ENCODE results near the gene KLHL15. TPM values are rescaled to one million over a fixed set of nuclear protein-coding genes. Genes with fewer than 3 reads are reported as not detected.
A peak's percentile ranks its signal among the peaks of the same experiment; 100 is the strongest.

The KLHL15 gene
- total RNA-seq, 2 donors from 2014 or later = 4.0 to 5.2 TPM

GRCh38 chrX:24023972-24024669 lies 2.9 kb downstream of the KLHL15 start:
- Histone ChIP-seq H3K9ac (ENCODE audit: low read depth in 2 of 2, low read length in 2 of 2) (peak overlapping the region in 1 of 2 donors; percentile 70), H3K4me3 (peak overlapping the region; percentile 83), H3K27me3 (no peaks in the 10 kb centered on the region), H3K4me1 (no peaks in the 10 kb centered on the region), H3K9me3 (no peaks in the 10 kb centered on the region), H3K27ac (peak overlapping the region; percentile 87), H3K36me3 (no peaks in the 10 kb centered on the region)
- intact Hi-C loops (cut with DNase I) = no loop called here
- DNase-seq = no peak
- no peak for TF ChIP-seq CTCF (IDR thresholded peaks at IDR 0.05)

- no peak for DNase-seq
- no peaks in the 10 kb centered on the region for H3K9me3 ChIP-seq
- no peak overlapping the region for H3K9ac ChIP-seq (ENCODE audit: low read depth in 2 of 2, low read length in 2 of 2)
- peak overlapping the region; percentile 83 for H3K4me3 ChIP-seq
- no peak overlapping the region for H3K27ac ChIP-seq
- H3K27me3 ChIP-seq = no peaks in the 10 kb centered on the region
- TF ChIP-seq CTCF (IDR thresholded peaks at IDR 0.05) = no peak
- H3K4me1 ChIP-seq = no peaks in the 10 kb centered on the region
- no peaks in the 10 kb centered on the region for H3K36me3 ChIP-seq
- intact Hi-C loops (cut with DNase I) = no loop called here
These were observed 3.4 kb downstream of the KLHL15 start for GRCh38 chrX:24023544-24023943.

- no peaks in the 10 kb centered on the region for H3K9me3 ChIP-seq
- DNase-seq = no peak
- H3K4me3 ChIP-seq = no peak overlapping the region
- no peaks in the 10 kb centered on the region for H3K4me1 ChIP-seq
- H3K27ac ChIP-seq = no peak overlapping the region
- H3K27me3 ChIP-seq = no peaks in the 10 kb centered on the region
- no peak for TF ChIP-seq CTCF (IDR thresholded peaks at IDR 0.05)
- H3K9ac ChIP-seq (ENCODE audit: low read depth in 2 of 2, low read length in 2 of 2) = no peak overlapping the region
- intact Hi-C loops (cut with DNase I) = no loop called here
- no peaks in the 10 kb centered on the region for H3K36me3 ChIP-seq
These were observed 6.6 kb downstream of the KLHL15 start for GRCh38 chrX:24020306-24020876.

- Histone ChIP-seq H3K4me1 (no peaks in the 10 kb centered on the region), H3K27ac (no peak overlapping the region), H3K27me3 (no peaks in the 10 kb centered on the region), H3K9ac (ENCODE audit: low read depth in 2 of 2, low read length in 2 of 2) (no peak overlapping the region), H3K36me3 (no peaks in the 10 kb centered on the region), H3K9me3 (no peaks in the 10 kb centered on the region), H3K4me3 (no peak overlapping the region)
- no peak for DNase-seq
- no peak for TF ChIP-seq CTCF (IDR thresholded peaks at IDR 0.05)
- intact Hi-C loops (cut with DNase I) = no loop called here
These were observed 7.5 kb downstream of the KLHL15 start for GRCh38 chrX:24019448-24019847.

GRCh38 chrX:24018809-24019208 lies 8.2 kb downstream of the KLHL15 start:
- no peak for TF ChIP-seq CTCF (IDR thresholded peaks at IDR 0.05)
- no peaks in the 10 kb centered on the region for H3K27me3 ChIP-seq
- H3K27ac ChIP-seq = no peak overlapping the region
- H3K9me3 ChIP-seq = no peaks in the 10 kb centered on the region
- no peak overlapping the region for H3K9ac ChIP-seq (ENCODE audit: low read depth in 2 of 2, low read length in 2 of 2)
- intact Hi-C loops (cut with DNase I) = no loop called here
- DNase-seq = no peak
- no peaks in the 10 kb centered on the region for H3K4me1 ChIP-seq
- H3K36me3 ChIP-seq = no peaks in the 10 kb centered on the region
- no peak overlapping the region for H3K4me3 ChIP-seq

Measured in colonic mucosa (tissue), 4 donors.